KOPT-K1 (cell line): Measurements from ENCODE around the gene ZSCAN23.
"Not testable (repeated sequence)": the region's sequence is repeated elsewhere in the genome, so short reads cannot be mapped to it uniquely, and the experiment has no call there.

Experiments
- H3K27ac ChIP-seq: fragments of 200-600 bp; sonication (generic); 2 replicates; pipeline ENCODE4 v1.5.1; 2016; ENCODE audit warnings: antibody characterized with exemption, mild to moderate bottlenecking, low read depth, low read length; ENCODE audit not compliant: poor library complexity, severe bottlenecking
- H3K36me3 ChIP-seq: fragments of 200-600 bp; sonication (generic); 2 replicates; pipeline ENCODE4 v1.5.1; 2017; ENCODE audit warnings: antibody characterized with exemption, mild to moderate bottlenecking, low read length, moderate library complexity; ENCODE audit not compliant: insufficient read depth
- H3K9me3 ChIP-seq: fragments of 200-600 bp; sonication (generic); 2 replicates; pipeline ENCODE4 v1.5.1; 2017; ENCODE audit warnings: antibody characterized with exemption, low read length, mild to moderate bottlenecking; ENCODE audit not compliant: insufficient read depth, poor library complexity, severe bottlenecking

The ZSCAN23 gene

GRCh38 chr6:28462401-28462800, 19.1 kb upstream of the ZSCAN23 start:
- H3K27ac ChIP-seq: no peak overlapping the region
- H3K36me3 ChIP-seq: no peaks in the 10 kb centered on the region
- no peaks in the 10 kb centered on the region for H3K9me3 ChIP-seq

- Histone ChIP-seq H3K9me3 (no peaks in the 10 kb centered on the region), H3K36me3 (no peaks in the 10 kb centered on the region), H3K27ac (no peak overlapping the region)
These were observed 15.3 kb upstream of the ZSCAN23 start for GRCh38 chr6:28458568-28458967.

GRCh38 chr6:28449056-28449455, 5.8 kb upstream of the ZSCAN23 start:
- H3K27ac ChIP-seq: no peak overlapping the region
- no peaks in the 10 kb centered on the region for H3K36me3 ChIP-seq
- peaks cover 9% of the 10 kb centered on the region for H3K9me3 ChIP-seq

- H3K9me3 ChIP-seq: peaks cover 15% of the 10 kb centered on the region
- not testable (repeated sequence) for H3K27ac ChIP-seq, H3K36me3 ChIP-seq
These were observed 4.2 kb upstream of the ZSCAN23 start for GRCh38 chr6:28447512-28447906.

GRCh38 chr6:28446818-28447511, 3.7 kb upstream of the ZSCAN23 start:
- Histone ChIP-seq H3K9me3 (peaks cover 15% of the 10 kb centered on the region), H3K27ac (no peak overlapping the region), H3K36me3 (no peaks in the 10 kb centered on the region)

GRCh38 chr6:28444759-28445158, 1.5 kb upstream of the ZSCAN23 start:
- not testable (repeated sequence) for H3K27ac ChIP-seq, H3K36me3 ChIP-seq
- peaks cover 15% of the 10 kb centered on the region for H3K9me3 ChIP-seq

GRCh38 chr6:28442586-28442985, 705 bp downstream of the ZSCAN23 start:
- no peak overlapping the region for H3K27ac ChIP-seq
- H3K36me3 ChIP-seq: no peaks in the 10 kb centered on the region

GRCh38 chr6:28436404-28436803, 6.9 kb downstream of the ZSCAN23 start:
- no peaks in the 10 kb centered on the region for H3K9me3 ChIP-seq
- no peak overlapping the region for H3K27ac ChIP-seq
- no peaks in the 10 kb centered on the region for H3K36me3 ChIP-seq

More at GRCh38 chr6:28442586-28442985, 705 bp downstream of the ZSCAN23 start:
- peaks cover 15% of the 10 kb centered on the region for H3K9me3 ChIP-seq

- H3K36me3 ChIP-seq: no peaks in the 10 kb centered on the region
- no peak overlapping the region for H3K27ac ChIP-seq
- H3K9me3 ChIP-seq: no peaks in the 10 kb centered on the region
These were observed 10.2 kb downstream of the ZSCAN23 start for GRCh38 chr6:28433119-28433518.

- H3K9me3 ChIP-seq: no peaks in the 10 kb centered on the region
- no peaks in the 10 kb centered on the region for H3K36me3 ChIP-seq
These were observed 13.5 kb downstream of the ZSCAN23 start for GRCh38 chr6:28429781-28430180.

GRCh38 chr6:28425944-28426541, 17.2 kb downstream of the ZSCAN23 start:
- Histone ChIP-seq H3K27ac (no peak overlapping the region), H3K9me3 (no peaks in the 10 kb centered on the region), H3K36me3 (no peaks in the 10 kb centered on the region)

More at GRCh38 chr6:28429781-28430180, 13.5 kb downstream of the ZSCAN23 start:
- H3K27ac ChIP-seq: no peak overlapping the region

GRCh38 chr6:28424163-28424562, 19.1 kb downstream of the ZSCAN23 start:
- Histone ChIP-seq H3K36me3 (no peaks in the 10 kb centered on the region), H3K27ac (no peak overlapping the region), H3K9me3 (no peaks in the 10 kb centered on the region)

- no peaks in the 10 kb centered on the region for H3K36me3 ChIP-seq
- H3K9me3 ChIP-seq: no peaks in the 10 kb centered on the region
- H3K27ac ChIP-seq: no peak overlapping the region
These were observed 19.7 kb downstream of the ZSCAN23 start for GRCh38 chr6:28423546-28423945.

- no peaks in the 10 kb centered on the region for H3K36me3 ChIP-seq
- H3K27ac ChIP-seq: no peak overlapping the region
- H3K9me3 ChIP-seq: no peaks in the 10 kb centered on the region
These were observed 29.6 kb downstream of the ZSCAN23 start for GRCh38 chr6:28413681-28414080.

- Histone ChIP-seq H3K36me3 (no peaks in the 10 kb centered on the region), H3K9me3 (no peaks in the 10 kb centered on the region), H3K27ac (no peak overlapping the region)
These were observed 32.5 kb downstream of the ZSCAN23 start for GRCh38 chr6:28410767-28411166.
